HG03571 (cell line): Measurements from ENCODE around the gene MBP.
"Not testable (repeated sequence)": the region's sequence is repeated elsewhere in the genome, so short reads cannot be mapped to it uniquely, and the experiment has no call there.

Experiments
- ATAC-seq: cut with Tn5 transposase; IDR thresholded peaks from one replicate; pipeline ENCODE4 v1.9.1; 2021; ENCODE audit not compliant: unreplicated experiment

MBP gene

GRCh38 chr18:76992226-76993084 lies 140.1 kb downstream of the MBP start:
- no peak for ATAC-seq

GRCh38 chr18:76991021-76991688 lies 141.4 kb downstream of the MBP start:
- no peak for ATAC-seq

GRCh38 chr18:76990343-76991020 lies 142.1 kb downstream of the MBP start:
- ATAC-seq: not testable (repeated sequence)

GRCh38 chr18:76989647-76990190 lies 142.9 kb downstream of the MBP start:
- no peak for ATAC-seq

GRCh38 chr18:76988827-76989646 lies 143.5 kb downstream of the MBP start:
- ATAC-seq: no peak

GRCh38 chr18:76988031-76988826 lies 144.4 kb downstream of the MBP start:
- no peak for ATAC-seq

- ATAC-seq: no peak
Observed at GRCh38 chr18:76986406-76986805, 146.2 kb downstream of the MBP start.

GRCh38 chr18:76985951-76986236 lies 146.7 kb downstream of the MBP start:
- no peak for ATAC-seq

GRCh38 chr18:76985156-76985950 lies 147.2 kb downstream of the MBP start:
- ATAC-seq: no peak

GRCh38 chr18:76984193-76985155 lies 148.1 kb downstream of the MBP start:
- no peak for ATAC-seq

- no peak for ATAC-seq
Observed at GRCh38 chr18:76983613-76984051, 149.0 kb downstream of the MBP start.

GRCh38 chr18:76982841-76983583 lies 149.6 kb downstream of the MBP start:
- peak; percentile 70 for ATAC-seq

- no peak for ATAC-seq
Observed at GRCh38 chr18:76982038-76982437, 150.5 kb downstream of the MBP start.

- ATAC-seq: peak; percentile 48
Observed at GRCh38 chr18:76981396-76981968, 151.1 kb downstream of the MBP start.

GRCh38 chr18:76980663-76981395 lies 151.8 kb downstream of the MBP start:
- peak; percentile 30 for ATAC-seq

- no peak for ATAC-seq
Observed at GRCh38 chr18:76979906-76980305, 152.7 kb downstream of the MBP start.
